HepG2 (cell line): Measurements from ENCODE around the gene STX12. TPM values are rescaled to one million over a fixed set of nuclear protein-coding genes. Genes with fewer than 3 reads are reported as not detected.
A peak's percentile ranks its signal among the peaks of the same experiment; 100 is the strongest.

Source experiments
- FIP1L1 ChIP-seq: fragments of 200-400 bp; formaldehyde crosslinking; IDR thresholded peaks from 2 replicates; pipeline ENCODE4 v1.6.1; 2018; ENCODE audit warnings: low read depth, mild to moderate bottlenecking, low read length, moderate library complexity, borderline replicate concordance; ENCODE audit not compliant: insufficient read depth
- HMGXB3 ChIP-seq: sonication (generic); formaldehyde crosslinking; IDR thresholded peaks from 2 replicates; pipeline ENCODE4 v1.4.0; 2020; ENCODE audit warnings: missing genetic modification reagents, borderline replicate concordance
- HOXD1 ChIP-seq: sonication (generic); formaldehyde crosslinking; IDR thresholded peaks from 2 replicates; pipeline ENCODE4 v1.5.0; 2020; ENCODE audit warnings: missing genetic modification reagents
- MEIS2 ChIP-seq: sonication (generic); formaldehyde crosslinking; IDR thresholded peaks from 2 replicates; pipeline ENCODE4 v1.9.0; 2021; ENCODE audit warnings: mild to moderate bottlenecking, missing genetic modification reagents
- NCOA1 ChIP-seq: sonication (generic); formaldehyde crosslinking; IDR thresholded peaks from 2 replicates; pipeline ENCODE4 v1.9.0; 2021; ENCODE audit warnings: missing genetic modification reagents
- NFAT5 ChIP-seq: sonication (generic); formaldehyde crosslinking; IDR thresholded peaks from 2 replicates; pipeline ENCODE4 v1.4.0; 2020; ENCODE audit warnings: missing genetic modification reagents
- NFE2L2 ChIP-seq: fragments of 150-350 bp; IDR thresholded peaks from 2 replicates; pipeline ENCODE4 v1.6.1; 2014; ENCODE audit warnings: low read length
- POLR2G ChIP-seq: fragments of 200-400 bp; formaldehyde crosslinking; IDR thresholded peaks from 2 replicates; pipeline ENCODE4 v1.6.1; 2018; ENCODE audit warnings: mild to moderate bottlenecking, low read depth, low read length, moderate library complexity
- SALL1 ChIP-seq: sonication (generic); formaldehyde crosslinking; IDR thresholded peaks from 2 replicates; pipeline ENCODE4 v1.8.0; 2022; ENCODE audit warnings: mild to moderate bottlenecking, missing genetic modification reagents
- TCF7L2 ChIP-seq: IDR thresholded peaks from 2 replicates; pipeline ENCODE4 v1.6.1; 2011; ENCODE audit warnings: mild to moderate bottlenecking, low read depth, low read length, moderate library complexity
- ZNF225 ChIP-seq: sonication (generic); formaldehyde crosslinking; IDR thresholded peaks from 2 replicates; pipeline ENCODE4 v1.4.0; 2020; ENCODE audit warnings: mild to moderate bottlenecking, missing genetic modification reagents
- ZNF24 ChIP-seq: fragments of 450-650 bp; IDR thresholded peaks from 2 replicates; pipeline ENCODE4 v1.6.1; 2017; ENCODE audit warnings: antibody characterized with exemption, mild to moderate bottlenecking
- ZNF546 ChIP-seq: sonication (generic); formaldehyde crosslinking; conservative IDR thresholded peaks from 2 replicates; pipeline ENCODE4 v1.8.1; 2023; ENCODE audit warnings: mild to moderate bottlenecking, missing genetic modification reagents
- ZNF691 ChIP-seq: sonication (generic); formaldehyde crosslinking; IDR thresholded peaks from 2 replicates; pipeline ENCODE4 v1.4.0; 2020; ENCODE audit warnings: missing genetic modification reagents, low read depth, mild to moderate bottlenecking, borderline replicate concordance
- ZSCAN9 ChIP-seq: IDR thresholded peaks from 2 replicates; pipeline ENCODE4 v1.6.1; 2016; ENCODE audit warnings: borderline replicate concordance
- polyA plus RNA-seq, 8 experiments: library from polyadenylated mRNA; depleted of rRNA in 3 of 8; stranded (reverse) in 7 of 8; unstranded in 1 of 8; fragments of >200 nt; fragmentation: Illumina TruSeq in 4 of 8; extraction: Trizol in 4 of 8; gene quantifications; 2 replicates each; pipeline versions ENCODE4 v1.2.1 to v1.2.3, GENCODE V29; 2011 to 2016; ENCODE audit warnings: low read depth in 4 of 8, missing spikeins in 1 of 8, mixed read lengths in 1 of 8; ENCODE audit not compliant: insufficient read depth in 1 of 8
- total RNA-seq, 5 experiments: library from RNA; depleted of rRNA; stranded (reverse); fragments of >200 nt; fragmentation: Illumina TruSeq; extraction: Trizol; gene quantifications; 2 replicates each; pipeline ENCODE4 v1.2.3, GENCODE V29; 2016; ENCODE audit warnings: low read depth in 1 of 5
- TF ChIP-seq, protein P1 (sequence below): sonication (generic); formaldehyde crosslinking; conservative IDR thresholded peaks from 2 replicates; pipeline ENCODE4 v1.4.0; 2020; ENCODE audit warnings: missing genetic modification reagents

Gene STX12
- total and polyA plus RNA-seq, 2 of the 13 experiments (the other 11 are each of a cell fraction or from before 2014, with no cell fraction given) = 9.0 to 19.7 TPM

- TF ChIP-seq NFAT5 = no peak
- TF ChIP-seq FIP1L1 = 0 out of 2 replicates have a peak, but pooled peaks have one; percentile 80
- no peak for TF ChIP-seq NCOA1 (CRISPR knock-in tag)
- TF ChIP-seq ZNF225 = no peak
- TF ChIP-seq SALL1 = peak; percentile 71
- 0 out of 2 replicates have a peak, but pooled peaks have one; percentile 65 for TF ChIP-seq ZNF546 (CRISPR knock-in tag)
- no peak for TF ChIP-seq MEIS2 (CRISPR knock-in tag)
- 0 out of 2 replicates have a peak, but pooled peaks have one; percentile 58 for TF ChIP-seq HOXD1
- no peak for TF ChIP-seq ZNF24
- TF ChIP-seq ZNF691 (CRISPR knock-in tag) = no peak
- TF ChIP-seq, protein P1, sequence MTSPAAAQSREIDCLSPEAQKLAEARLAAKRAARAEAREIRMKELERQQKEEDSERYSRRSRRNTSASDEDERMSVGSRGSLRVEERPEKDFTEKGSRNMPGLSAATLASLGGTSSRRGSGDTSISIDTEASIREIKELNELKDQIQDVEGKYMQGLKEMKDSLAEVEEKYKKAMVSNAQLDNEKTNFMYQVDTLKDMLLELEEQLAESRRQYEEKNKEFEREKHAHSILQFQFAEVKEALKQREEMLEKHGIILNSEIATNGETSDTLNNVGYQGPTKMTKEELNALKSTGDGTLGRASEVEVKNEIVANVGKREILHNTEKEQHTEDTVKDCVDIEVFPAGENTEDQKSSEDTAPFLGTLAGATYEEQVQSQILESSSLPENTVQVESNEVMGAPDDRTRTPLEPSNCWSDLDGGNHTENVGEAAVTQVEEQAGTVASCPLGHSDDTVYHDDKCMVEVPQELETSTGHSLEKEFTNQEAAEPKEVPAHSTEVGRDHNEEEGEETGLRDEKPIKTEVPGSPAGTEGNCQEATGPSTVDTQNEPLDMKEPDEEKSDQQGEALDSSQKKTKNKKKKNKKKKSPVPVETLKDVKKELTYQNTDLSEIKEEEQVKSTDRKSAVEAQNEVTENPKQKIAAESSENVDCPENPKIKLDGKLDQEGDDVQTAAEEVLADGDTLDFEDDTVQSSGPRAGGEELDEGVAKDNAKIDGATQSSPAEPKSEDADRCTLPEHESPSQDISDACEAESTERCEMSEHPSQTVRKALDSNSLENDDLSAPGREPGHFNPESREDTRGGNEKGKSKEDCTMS (CRISPR knock-in tag) = no peak
- TF ChIP-seq HMGXB3 = peak; percentile 70; the same call in 1 of the 2 replicates
- TF ChIP-seq NFE2L2 = no peak
- TF ChIP-seq ZSCAN9 = no peak
- no peak for TF ChIP-seq TCF7L2
- peak; percentile 98 for TF ChIP-seq POLR2G
Measured at GRCh38 chr1:27830621-27831440, 57.8 kb downstream of the STX12 start, which contains the start of gene PPP1R8 (continued).
